A549 (cell line): ENCODE results near the gene OR9K2. TPM values are rescaled to one million over a fixed set of nuclear protein-coding genes. Genes with fewer than 3 reads are reported as not detected.
"Not testable (repeated sequence)": the region's sequence is repeated elsewhere in the genome, so short reads cannot be mapped to it uniquely, and the experiment has no call there.

Source experiments
- ATAC-seq, 2 experiments: fragments of 200-7000 bp in 1 of 2; fragments of >200 bp in 1 of 2; cut with Nextera tagmentation in 1 of 2; cut with Tn5 transposase in 1 of 2; 3 replicates each; pipeline versions ENCODE4 v1.8.0 to v1.9.1; 2018 to 2020; ENCODE audit warnings: mild to moderate bottlenecking in 1 of 2, moderate library complexity in 1 of 2
- CTCF ChIA-PET: fragments of 300-600 bp; sonication (Branson Sonifier 250); formaldehyde crosslinking; extraction: SDS; loops from one replicate; lab custom pipeline; 2021; ENCODE audit warnings: antibody characterized with exemption, inconsistent platforms; lab: Yijun Ruan, JAX
- POLR2A ChIA-PET: fragments of 350-600 bp; formaldehyde crosslinking; extraction: SDS; loops from one replicate; lab custom pipeline; 2021; ENCODE audit warnings: antibody characterized with exemption, inconsistent platforms; lab: Yijun Ruan, JAX
- DNase-seq, 2 experiments: peaks; one replicate each; pipeline versions ENCODE4 v3.0.0 to v3.0.0-alpha.2; 2011 to 2016; ENCODE audit warnings: low read depth in 1 of 2, low spot score in 1 of 2
- FAIRE-seq: peaks from 2 replicates; lab custom pipeline; 2011; peaks lifted over from hg19 to GRCh38; lab: Jason Lieb, UNC
- H3K27ac ChIP-seq, 2 experiments: fragments of >200 bp; sonication (Bioruptor Twin); formaldehyde crosslinking; 3 replicates each; pipeline ENCODE4 v1.5.1; 2016 to 2017
- H3K4me1 ChIP-seq: fragments of >200 bp; sonication (Bioruptor Twin); formaldehyde crosslinking; 3 replicates; pipeline ENCODE4 v1.6.1; 2016
- H3K4me2 ChIP-seq: fragments of >200 bp; sonication (Bioruptor Twin); formaldehyde crosslinking; 3 replicates; pipeline ENCODE4 v1.6.1; 2016
- H3K4me3 ChIP-seq: fragments of >200 bp; sonication (Bioruptor Twin); formaldehyde crosslinking; 3 replicates; pipeline ENCODE4 v1.5.1; 2016
- H3K9me3 ChIP-seq: fragments of >200 bp; sonication (Bioruptor Twin); formaldehyde crosslinking; 3 replicates; pipeline ENCODE4 v1.6.1; 2016
- CBX2 ChIP-seq: fragments of 200-600 bp; sonication (generic); IDR thresholded peaks from 2 replicates; pipeline ENCODE4 v1.6.1; 2016; ENCODE audit warnings: low read depth, mild to moderate bottlenecking, borderline replicate concordance
- CTCF ChIP-seq: fragments of >200 bp; sonication (Bioruptor Twin); formaldehyde crosslinking; IDR thresholded peaks from 3 replicates; pipeline ENCODE4 v1.5.1; 2016
- EHF ChIP-seq: fragments of 250-450 bp; sonication (Bioruptor Pico); IDR thresholded peaks from 2 replicates; pipeline ENCODE4 v1.5.0; 2020; ENCODE audit warnings: mild to moderate bottlenecking
- ESRRA ChIP-seq: fragments of 150-350 bp; IDR thresholded peaks from 2 replicates; pipeline ENCODE4 v1.6.1; 2014; ENCODE audit warnings: mild to moderate bottlenecking, low read length, borderline replicate concordance
- FOSB ChIP-seq: fragments of 250-450 bp; sonication (Bioruptor Pico); IDR thresholded peaks from 2 replicates; pipeline ENCODE4 v1.5.0; 2020; ENCODE audit warnings: mild to moderate bottlenecking, moderate library complexity
- KDM5A ChIP-seq: fragments of 200-600 bp; sonication (generic); IDR thresholded peaks from 2 replicates; pipeline ENCODE4 v1.6.1; 2016; ENCODE audit warnings: antibody characterized with exemption, mild to moderate bottlenecking
- MAFK ChIP-seq: fragments of 450-650 bp; IDR thresholded peaks from 2 replicates; pipeline ENCODE4 v1.6.1; 2014; ENCODE audit not compliant: partially characterized antibody
- PBX3 ChIP-seq: IDR thresholded peaks from 2 replicates; pipeline ENCODE4 v1.6.1; 2012
- RAD21 ChIP-seq, 2 experiments: fragments of >200 bp in 1 of 2; sonication (Bioruptor Twin) in 1 of 2; formaldehyde crosslinking in 1 of 2; IDR thresholded peaks in 1 of 2; conservative IDR thresholded peaks in 1 of 2; 2 replicates in 1 of 2; 3 replicates in 1 of 2; pipeline ENCODE4 v1.6.1; 2012 to 2018; ENCODE audit warnings: inconsistent platforms in 1 of 2
- SMC3 ChIP-seq: fragments of >200 bp; sonication (Bioruptor Twin); formaldehyde crosslinking; IDR thresholded peaks from 3 replicates; pipeline ENCODE4 v1.6.1; 2018; ENCODE audit warnings: inconsistent platforms
- TFCP2L1 ChIP-seq: fragments of 250-450 bp; sonication (Bioruptor Pico); IDR thresholded peaks from 2 replicates; pipeline ENCODE4 v1.5.0; 2021; ENCODE audit warnings: mild to moderate bottlenecking
- WGBS: methylation state at CpG from one replicate; pipeline ENCODE4 v1.1.6; 2017; ENCODE audit errors: missing lambda C conversion rate; 5-methylcytosine and 5-hydroxymethylcytosine counted together
- polyA plus RNA-seq, 4 experiments: library from polyadenylated mRNA; depleted of rRNA in 3 of 4; stranded (reverse); fragments of >200 nt; fragmentation: RNase III in 1 of 4; extraction: RNeasy Plus Mini Kit Qiagen cat#74134 plus additional on column Dnase treatment in 1 of 4; gene quantifications; 2 replicates in 3 of 4; 3 replicates in 1 of 4; pipeline ENCODE4 v1.2.3, GENCODE V29; 2011 to 2017

The OR9K2 gene
- polyA plus RNA-seq, 2 of the 4 experiments (the other 2 are of a cell fraction) = not detected

DNA sequence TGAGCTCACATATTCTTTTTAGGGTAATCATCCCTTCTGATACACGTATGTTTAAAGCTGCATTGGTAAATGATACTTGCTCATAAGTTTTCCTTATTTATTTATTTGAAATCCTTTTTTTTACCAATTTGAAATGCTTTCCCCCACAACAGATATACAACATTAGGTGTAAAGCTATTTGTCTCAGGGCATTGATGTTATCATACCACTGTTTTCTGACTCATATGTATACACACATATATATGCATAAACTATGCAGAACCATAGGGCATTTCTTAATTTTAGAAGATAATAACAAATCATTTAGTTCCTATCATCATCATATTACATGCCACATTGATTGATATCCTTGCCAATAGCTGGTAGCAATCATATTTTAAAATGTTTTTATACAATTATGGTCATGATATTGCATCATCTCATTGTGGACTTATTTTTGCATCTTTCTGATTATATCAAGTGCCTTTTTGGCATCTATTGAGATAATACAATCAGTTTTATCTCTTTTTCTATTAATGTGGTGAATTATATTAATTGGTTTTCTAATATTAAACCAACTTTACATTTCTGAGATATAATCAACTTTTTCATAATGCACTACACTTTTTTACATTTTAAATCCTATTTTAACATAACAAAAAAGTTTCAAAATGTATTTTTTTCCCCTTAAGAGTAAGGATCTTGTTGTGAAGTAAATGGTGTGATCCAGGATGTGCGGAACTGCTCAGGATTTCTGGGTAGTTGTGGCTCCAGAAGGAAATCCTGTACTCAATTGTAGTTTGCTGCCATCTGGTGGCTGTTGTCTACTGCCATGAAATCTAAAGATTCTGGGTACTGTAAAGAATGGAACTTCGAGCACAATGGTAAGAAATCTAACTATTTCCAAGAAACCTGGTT is 16.7 kb downstream of the OR9K2 start:
- Histone ChIP-seq H3K9me3 (no peaks in the 10 kb centered on the region), H3K4me1 (no peaks in the 10 kb centered on the region), H3K4me3 (no peak overlapping the region), H3K4me2 (no peak overlapping the region), H3K27ac (no peak overlapping the region)
- DNase-seq = peak; percentile 11 to 67
- ChIA-PET CTCF (interaction anchor here (0.6 to 1.2 kb wide), 3 partner anchors 18 to 149 kb away, joined by 3 to 7 read pairs (median 4); no protein-coding TSS in a partner anchor), POLR2A (no interaction called here)
- peak; percentile 87 to 97 for ATAC-seq
- TF ChIP-seq SMC3 (peak; percentile 58), CTCF (peak; percentile 70), RAD21 (conservative IDR thresholded peaks at IDR 0.05 in 1 of 2, IDR thresholded peaks at IDR 0.05 in 1 of 2) (peak; percentile 44 to 57; a peak in 3 of 5 replicates), FOSB (CRISPR knock-in tag) (no peak)
- peak; percentile 94 for FAIRE-seq
- 4% methylated on average over 3 of the region's 3 CpGs for WGBS

- no peak overlapping the region for H3K4me2 ChIP-seq
- POLR2A ChIA-PET = no interaction called here
- H3K9me3 ChIP-seq = no peaks in the 10 kb centered on the region
- ATAC-seq (no peak), FAIRE-seq (no peak), DNase-seq (no peak)
- H3K4me3 ChIP-seq = no peak overlapping the region
- CTCF ChIA-PET = interaction anchor here (1.0 kb wide), 1 partner anchor 151 kb away, joined by 5 read pairs; no protein-coding TSS in a partner anchor
- no peak overlapping the region for H3K27ac ChIP-seq
- peak; percentile 22; the same call in 1 of the 3 replicates for TF ChIP-seq CTCF
- no peak for TF ChIP-seq EHF (CRISPR knock-in tag)
- no peak for TF ChIP-seq PBX3
- no peak for TF ChIP-seq CBX2
- TF ChIP-seq KDM5A = no peak
- no peak for TF ChIP-seq TFCP2L1 (CRISPR knock-in tag)
- H3K4me1 ChIP-seq = no peaks in the 10 kb centered on the region
- 0% methylated on average over 1 of the region's 1 CpG for WGBS
Measured at GRCh38 chr12:55143566-55143870, 17.3 kb downstream of the OR9K2 start.

GRCh38 chr12:55167010-55167640 is 40.9 kb downstream of the OR9K2 start:
- H3K4me1 ChIP-seq, H3K27ac ChIP-seq, DNase-seq, H3K9me3 ChIP-seq, ATAC-seq, H3K4me3 ChIP-seq, H3K4me2 ChIP-seq, POLR2A ChIA-PET, CTCF ChIA-PET, FAIRE-seq: not testable (repeated sequence)
- 47% methylated on average over 23 of the region's 24 CpGs for WGBS

- CTCF ChIA-PET = interaction anchor here (1.2 kb wide), 1 partner anchor 485 kb away, joined by 4 read pairs; no protein-coding TSS in a partner anchor
- POLR2A ChIA-PET = no interaction called here
- Histone ChIP-seq H3K4me2 (no peak overlapping the region), H3K4me1 (no peaks in the 10 kb centered on the region), H3K9me3 (no peaks in the 10 kb centered on the region), H3K4me3 (no peak overlapping the region), H3K27ac (no peak overlapping the region)
- ATAC-seq (no peak), DNase-seq (no peak), FAIRE-seq (no peak)
- peak; percentile 65 for TF ChIP-seq MAFK
- TF ChIP-seq ESRRA = no peak
- WGBS = 57% methylated on average over 2 of the region's 2 CpGs
Measured at GRCh38 chr12:55171445-55171844, 45.2 kb downstream of the OR9K2 start.

DNA sequence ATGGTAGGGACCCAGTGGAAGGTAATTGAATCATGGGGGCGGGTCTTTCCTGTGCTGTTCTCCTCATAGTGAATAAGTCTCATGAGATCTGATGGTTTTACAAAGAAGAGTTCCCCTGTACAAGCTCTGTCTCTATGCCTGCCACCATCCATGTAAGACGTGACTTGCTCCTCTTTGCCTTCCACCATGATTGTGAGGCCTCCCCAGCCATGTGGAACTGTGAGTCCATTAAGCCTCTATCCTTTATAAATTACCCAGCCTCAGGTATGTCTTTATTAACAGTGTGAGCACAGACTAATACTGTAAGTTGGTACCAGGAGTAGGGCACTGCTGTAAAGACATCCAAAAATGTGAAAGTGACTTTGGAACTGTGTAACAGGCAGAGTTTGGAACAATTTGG is 45.6 kb downstream of the OR9K2 start:
- DNase-seq, H3K9me3 ChIP-seq, H3K4me3 ChIP-seq, H3K4me1 ChIP-seq, ATAC-seq, FAIRE-seq, H3K4me2 ChIP-seq, H3K27ac ChIP-seq, POLR2A ChIA-PET: not testable (repeated sequence)
- CTCF ChIA-PET = interaction anchor here (1.2 kb wide), 1 partner anchor 484 kb away, joined by 4 read pairs; no protein-coding TSS in a partner anchor
- 2% methylated on average over 2 of the region's 2 CpGs for WGBS
